Stimulated activated CD4-positive, alpha-beta T cell treated with anti-CD3 and anti-CD28 coated beads, Interleukin-1b, Interleukin-23, amount 100 ng/mL, for 24 hours (primary cell): ENCODE measurements around the gene RHOV.

Experiments
- DNase-seq, 4 experiments: peaks; one replicate each; pipeline ENCODE4 v3.0.0-alpha.2; 2020; ENCODE audit warnings: low read depth in 4 of 4, low spot score in 1 of 4

RHOV gene

DNA sequence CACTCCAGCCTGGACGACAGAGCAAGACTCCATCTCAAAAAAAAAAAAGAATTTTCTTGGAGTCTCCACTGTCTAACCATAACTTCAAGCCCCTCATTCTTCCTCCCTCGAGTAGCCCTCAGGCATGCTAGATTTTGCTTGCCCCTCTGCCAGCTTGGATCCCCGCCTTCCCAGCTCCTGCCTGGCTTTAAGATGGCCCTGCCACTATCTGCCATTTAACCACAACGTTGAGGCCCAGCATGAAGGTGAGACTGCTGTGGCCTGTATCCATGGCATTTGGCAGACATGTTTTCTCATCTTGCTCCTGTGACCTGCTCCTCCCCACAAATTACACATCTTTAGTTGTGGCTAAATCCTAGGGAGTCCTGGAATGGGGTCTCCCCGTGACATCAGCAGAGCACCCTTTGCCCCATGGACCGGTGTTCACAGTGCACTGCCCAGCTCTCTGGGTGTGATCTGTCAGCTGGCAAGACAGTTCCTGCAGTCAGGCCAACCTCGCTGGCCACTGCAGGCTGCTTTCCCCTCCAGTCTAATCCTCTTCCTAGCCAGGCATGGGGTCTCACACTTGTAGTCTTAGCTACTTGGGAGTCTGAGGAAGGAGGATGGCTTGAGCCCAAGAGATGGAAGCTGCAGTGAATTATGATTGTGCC lies 30.6 kb upstream of the RHOV start:
- DNase-seq: no peak

DNA sequence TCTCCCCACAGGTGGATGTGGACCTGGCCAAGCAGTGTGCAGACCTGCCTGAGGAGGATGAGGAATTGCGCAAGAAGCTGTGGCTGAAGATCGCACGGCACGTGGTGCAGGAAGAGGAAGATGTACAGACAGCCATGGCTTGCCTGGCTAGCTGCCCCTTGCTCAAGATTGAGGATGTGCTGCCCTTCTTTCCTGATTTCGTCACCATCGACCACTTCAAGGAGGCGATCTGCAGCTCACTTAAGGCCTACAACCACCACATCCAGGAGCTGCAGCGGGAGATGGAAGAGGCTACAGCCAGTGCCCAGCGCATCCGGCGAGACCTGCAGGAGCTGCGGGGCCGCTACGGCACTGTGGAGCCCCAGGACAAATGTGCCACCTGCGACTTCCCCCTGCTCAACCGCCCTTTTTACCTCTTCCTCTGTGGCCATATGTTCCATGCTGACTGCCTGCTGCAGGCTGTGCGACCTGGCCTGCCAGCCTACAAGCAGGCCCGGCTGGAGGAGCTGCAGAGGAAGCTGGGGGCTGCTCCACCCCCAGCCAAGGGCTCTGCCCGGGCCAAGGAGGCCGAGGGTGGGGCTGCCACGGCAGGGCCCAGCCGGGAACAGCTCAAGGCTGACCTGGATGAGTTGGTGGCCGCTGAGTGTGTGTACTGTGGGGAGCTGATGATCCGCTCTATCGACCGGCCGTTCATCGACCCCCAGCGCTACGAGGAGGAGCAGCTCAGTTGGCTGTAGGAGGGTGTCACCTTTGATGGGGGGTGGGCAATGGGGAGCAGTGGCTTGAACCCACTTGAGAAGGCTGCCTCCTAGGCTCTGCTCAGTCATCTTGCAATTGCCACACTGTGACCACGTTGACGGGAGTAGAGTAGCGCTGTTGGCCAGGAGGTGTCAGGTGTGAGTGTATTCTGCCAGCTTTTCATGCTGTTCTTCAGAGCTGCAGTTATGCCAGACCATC lies 28.8 kb upstream of the RHOV start:
- DNase-seq: no peak

DNA sequence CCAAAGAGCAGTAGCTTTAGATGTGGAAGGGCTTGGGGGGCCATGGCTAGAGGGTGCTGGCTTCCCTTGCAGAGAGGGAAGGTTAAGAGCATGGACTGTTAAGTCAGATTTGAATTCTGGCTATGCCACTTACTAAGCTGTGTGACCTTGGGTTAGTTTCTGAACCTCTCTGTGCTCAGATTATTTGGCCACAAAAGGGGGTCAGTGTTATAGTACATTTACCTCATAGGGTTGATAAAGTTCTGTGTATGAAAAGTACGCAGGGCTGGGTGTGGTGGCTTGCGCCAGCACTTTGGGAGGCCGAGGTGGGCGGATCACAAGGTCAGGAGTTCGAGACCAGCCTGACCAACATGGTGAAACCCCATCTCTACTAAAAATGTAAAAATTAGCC lies 27.0 kb upstream of the RHOV start:
- DNase-seq: no peak

DNA sequence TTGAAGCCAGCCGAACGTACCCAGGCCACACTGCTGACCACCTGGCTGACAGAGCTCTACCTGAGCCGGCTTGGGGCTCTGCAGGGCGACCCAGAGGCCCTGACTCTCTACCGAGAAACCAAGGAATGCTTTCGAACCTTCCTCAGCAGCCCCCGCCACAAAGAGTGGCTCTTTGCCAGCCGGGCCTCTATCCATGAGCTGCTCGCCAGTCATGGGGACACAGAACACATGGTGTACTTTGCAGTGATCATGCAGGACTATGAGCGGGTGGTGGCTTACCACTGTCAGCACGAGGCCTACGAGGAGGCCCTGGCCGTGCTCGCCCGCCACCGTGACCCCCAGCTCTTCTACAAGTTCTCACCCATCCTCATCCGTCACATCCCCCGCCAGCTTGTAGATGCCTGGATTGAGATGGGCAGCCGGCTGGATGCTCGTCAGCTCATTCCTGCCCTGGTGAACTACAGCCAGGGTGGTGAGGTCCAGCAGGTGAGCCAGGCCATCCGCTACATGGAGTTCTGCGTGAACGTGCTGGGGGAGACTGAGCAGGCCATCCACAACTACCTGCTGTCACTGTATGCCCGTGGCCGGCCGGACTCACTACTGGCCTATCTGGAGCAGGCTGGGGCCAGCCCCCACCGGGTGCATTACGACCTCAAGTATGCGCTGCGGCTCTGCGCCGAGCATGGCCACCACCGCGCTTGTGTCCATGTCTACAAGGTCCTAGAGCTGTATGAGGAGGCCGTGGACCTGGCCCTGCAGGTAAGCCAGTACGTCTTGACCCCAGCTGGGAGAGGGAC lies 26.4 kb upstream of the RHOV start:
- no peak for DNase-seq

DNA sequence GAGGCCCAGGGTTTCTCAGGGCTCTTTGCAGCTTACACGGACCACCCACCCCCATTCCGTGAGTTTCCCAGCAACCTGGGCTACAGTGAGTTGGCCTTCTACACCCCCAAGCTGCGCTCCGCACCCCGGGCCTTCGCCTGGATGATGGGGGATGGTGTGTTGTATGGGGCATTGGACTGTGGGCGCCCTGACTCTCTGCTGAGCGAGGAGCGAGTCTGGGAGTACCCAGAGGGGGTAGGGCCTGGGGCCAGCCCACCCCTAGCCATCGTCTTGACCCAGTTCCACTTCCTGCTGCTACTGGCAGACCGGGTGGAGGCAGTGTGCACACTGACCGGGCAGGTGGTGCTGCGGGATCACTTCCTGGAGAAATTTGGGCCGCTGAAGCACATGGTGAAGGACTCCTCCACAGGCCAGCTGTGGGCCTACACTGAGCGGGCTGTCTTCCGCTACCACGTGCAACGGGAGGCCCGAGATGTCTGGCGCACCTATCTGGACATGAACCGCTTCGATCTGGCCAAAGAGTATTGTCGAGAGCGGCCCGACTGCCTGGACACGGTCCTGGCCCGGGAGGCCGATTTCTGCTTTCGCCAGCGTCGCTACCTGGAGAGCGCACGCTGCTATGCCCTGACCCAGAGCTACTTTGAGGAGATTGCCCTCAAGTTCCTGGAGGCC lies 25.6 kb upstream of the RHOV start:
- no peak for DNase-seq

DNA sequence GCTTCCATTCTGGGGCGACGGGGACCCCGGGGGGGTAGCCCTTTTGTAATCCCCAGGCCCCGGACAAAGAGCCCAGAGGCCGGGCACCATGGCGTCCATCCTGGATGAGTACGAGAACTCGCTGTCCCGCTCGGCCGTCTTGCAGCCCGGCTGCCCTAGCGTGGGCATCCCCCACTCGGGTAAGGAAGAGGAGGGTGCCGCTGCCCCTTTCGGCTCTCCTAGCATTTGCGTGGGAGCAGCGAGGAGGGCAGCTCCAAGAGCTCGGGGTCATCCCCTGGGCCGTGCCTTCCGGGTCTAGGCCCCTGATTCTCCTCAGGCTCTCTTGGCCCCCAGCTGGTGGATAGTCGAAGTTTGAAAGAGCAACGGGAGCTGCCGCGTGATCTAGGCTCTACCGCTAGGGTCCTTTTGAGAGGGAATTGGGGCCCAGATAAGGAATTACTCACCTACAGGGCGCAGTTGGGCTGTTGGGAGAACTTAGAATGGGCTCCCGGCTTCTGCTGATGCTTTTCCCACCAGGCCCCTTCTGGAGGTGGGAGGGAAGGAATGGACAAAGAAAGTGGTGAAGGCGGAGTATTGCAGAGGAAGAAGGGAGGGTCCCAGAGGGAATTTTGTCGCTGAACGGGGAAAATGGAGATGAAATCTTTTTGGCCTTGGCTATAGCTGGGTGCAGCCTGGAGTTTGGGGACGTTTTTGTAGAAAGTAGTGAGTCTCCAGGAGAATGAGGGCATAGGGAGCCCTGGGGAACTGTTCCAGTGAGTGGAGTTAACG lies 20.8 kb upstream of the RHOV start:
- peak in 1 of 4 experiments; percentile 48 for DNase-seq

DNA sequence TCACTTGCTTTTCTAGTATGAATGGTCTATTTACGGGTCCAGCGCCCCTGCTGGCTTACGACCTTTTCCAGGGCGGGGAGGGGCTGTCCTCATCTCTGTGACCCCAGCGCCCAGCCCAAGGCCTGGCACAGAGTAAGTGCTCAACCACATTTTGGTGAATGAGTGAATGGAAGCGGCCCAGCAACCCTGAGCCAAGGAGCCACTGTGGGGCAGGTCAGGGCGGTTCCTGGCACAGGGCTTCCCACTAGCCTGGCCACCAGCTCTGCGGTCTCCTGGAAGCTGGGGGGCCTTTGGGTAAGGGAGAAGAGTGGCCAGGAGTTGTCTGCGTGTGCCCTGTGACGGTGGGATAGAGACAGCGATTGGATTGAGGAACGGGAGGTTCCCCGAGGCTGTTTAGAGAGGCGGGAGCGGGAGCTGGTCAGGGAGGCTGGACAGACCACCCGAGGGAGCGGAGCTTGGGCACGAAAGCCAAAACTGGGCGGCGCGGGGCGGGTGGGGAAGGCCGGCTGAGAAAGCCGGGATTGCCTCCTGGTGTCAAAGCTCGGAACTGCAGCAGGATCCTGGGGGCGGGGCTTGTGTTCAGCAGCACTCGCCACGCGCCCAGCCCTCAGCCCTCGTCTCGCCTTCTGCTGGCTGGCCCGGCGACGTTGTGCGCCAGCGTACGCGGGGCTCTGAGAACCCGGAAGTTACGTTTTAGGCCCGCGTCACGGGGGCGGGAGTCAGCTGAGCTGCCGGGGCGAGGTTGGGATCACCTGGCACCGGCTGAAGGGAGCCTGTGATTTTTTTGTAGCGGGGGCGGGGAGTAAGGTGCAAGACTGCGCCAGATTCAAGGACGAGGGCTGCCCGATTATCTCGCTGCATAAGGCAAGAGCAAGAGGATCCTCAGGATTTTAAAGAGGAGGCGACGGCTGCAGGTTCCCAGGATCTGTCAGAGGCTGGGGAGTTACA lies 20.0 kb upstream of the RHOV start, which contains the start of gene VPS18:
Gene VPS18 (plus strand): TSS at position 718 of the 948 bp plus-strand sequence. CDS start 319 bp downstream, outside the sequence.
- DNase-seq: peak; percentile 98 to 100 (median 98)

DNA sequence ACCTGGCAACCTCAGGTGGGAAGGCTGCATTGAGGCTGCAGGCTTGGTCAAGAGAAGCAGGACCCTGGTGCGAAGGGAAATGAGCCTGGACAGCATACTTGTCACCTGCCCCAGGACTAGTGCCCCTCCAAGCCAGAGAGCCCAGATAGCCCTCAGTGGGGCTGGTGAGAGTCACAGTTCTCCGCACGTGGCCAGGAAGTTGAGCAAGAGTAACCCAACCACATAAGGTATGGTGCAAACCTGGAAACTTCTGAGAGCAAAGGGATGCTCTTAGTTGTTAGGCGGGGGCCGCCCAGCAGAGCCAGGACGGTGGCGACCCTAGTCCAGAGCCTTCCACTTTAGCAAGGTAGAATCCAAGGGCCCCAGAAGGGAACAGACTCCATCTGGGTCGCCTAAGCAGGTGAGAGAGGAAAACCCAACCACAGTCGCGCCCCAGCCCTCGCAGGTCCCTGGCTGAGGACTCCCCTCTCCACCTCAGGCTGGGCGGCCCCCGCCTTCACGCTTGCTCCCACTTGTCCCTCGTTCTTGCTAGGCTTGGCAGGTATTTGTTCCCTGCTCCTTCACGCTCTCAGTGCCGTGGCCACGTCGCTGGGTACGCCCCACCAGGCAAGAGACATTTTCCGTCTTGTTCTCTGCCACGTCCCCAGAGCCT lies 19.1 kb upstream of the RHOV start:
- no peak for DNase-seq

DNA sequence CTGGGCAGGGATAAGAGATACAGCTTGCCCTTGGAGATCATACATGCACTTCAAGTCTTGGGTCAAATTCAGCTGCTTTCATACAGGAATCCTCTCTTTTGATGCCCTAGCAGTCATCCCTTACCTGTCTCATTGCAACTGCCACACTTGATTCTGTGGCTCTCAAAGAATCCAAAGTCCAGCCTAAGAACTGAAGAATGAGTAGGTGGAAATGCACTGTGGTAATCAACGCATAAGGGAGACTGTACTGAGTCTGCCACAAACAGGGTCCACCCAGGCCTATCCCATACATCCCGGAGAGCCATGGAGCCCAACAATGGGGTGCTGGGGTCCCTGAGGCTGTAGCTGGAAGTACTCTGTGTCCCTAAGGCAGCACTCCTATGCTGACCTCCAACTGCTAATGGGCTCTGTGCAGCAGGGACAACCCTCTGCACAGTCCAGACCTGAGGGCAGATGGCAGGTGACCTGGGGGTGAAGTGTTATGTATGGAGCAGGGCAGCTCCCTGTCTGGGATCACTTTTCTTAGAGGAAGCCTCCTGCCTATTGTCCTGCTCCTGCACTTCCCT lies 18.5 kb upstream of the RHOV start:
- no peak for DNase-seq

DNA sequence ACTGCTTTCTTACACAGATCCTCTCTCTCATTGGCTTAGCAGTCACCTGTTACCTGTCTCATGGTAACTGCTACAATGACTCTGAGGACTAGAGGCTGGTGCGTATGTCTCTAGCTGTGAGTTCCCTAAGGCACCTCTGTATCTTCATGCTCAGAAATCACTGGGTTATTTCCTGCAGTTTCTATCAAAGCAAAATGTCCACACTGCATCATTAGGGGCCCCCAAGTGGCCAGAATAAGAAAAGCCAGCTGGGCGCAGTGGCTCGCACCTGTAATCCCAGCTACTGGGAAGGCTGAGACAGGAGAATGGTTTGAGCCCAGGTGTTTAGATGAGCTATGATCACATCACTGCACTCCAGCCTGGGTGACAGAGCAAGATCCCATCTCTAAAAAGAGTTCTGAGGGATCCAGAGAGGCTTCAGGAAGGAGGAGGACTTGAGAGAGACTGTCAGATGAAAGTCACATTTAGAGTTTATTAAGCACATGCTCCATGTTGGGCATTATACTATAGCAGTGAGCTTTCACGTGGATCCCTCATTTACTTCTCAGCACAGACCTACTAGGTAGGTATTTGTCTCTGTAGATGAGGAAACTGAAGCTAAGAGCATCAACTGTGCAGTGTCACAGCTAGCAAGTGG lies 17.9 kb upstream of the RHOV start:
- DNase-seq: no peak

DNA sequence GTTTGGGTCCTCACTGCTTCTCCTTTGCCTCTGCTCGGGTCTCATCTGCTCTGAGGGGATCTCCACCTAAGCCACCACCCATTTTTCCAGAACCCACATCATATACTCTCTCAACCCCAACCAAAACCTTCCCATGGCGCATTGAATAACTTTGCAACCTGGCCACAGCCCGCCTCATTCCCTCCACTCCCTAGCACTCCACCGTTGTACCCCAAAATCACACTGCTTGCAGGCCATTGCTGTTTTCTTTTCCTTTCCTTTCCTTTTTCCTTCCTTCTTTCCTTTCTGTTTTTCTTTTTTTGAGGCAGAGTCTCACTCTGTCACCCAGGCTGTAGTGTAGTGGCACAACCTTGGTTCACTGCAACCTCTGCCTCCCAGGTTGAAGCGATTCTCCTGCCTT lies 17.1 kb upstream of the RHOV start:
- DNase-seq: no peak

DNA sequence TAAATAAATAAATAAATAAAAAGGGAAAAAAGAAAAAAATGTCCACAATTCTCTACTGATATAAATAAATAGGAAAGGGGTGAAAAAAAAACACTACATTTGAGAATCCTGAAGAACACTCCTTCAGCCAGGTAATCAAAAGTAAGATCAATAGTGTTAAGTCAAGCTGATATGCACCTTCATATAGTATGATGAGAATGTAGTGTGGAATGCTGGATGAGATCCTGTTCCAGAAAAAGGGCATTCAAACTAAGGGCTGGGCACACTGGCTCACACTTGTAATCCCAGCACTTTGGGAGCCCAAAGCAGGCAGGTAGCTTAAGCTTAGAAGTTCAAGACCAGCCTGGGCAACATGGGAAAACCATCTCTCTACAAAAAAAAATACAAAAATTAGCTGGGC lies 15.1 kb upstream of the RHOV start:
- no peak for DNase-seq

DNA sequence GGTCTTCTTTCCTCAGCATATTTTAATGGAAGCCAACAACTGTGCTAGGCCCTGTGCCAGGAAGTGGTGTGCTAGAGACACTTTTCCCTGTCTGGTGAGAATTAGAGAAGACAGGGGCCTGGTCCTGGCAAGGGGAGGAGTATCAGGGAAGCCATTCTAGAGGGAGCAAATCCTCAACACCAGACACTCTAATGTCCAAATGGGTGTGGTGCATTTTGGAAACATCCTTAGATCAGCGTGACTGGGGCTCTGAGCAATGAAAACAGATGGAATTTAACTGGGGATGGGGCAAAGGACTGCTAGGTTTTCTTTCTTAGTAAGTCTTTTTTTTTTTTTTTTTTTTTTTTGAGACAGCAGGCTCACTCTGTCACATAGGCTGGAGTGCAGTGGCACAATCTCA lies 12.6 kb upstream of the RHOV start:
- DNase-seq: no peak

DNA sequence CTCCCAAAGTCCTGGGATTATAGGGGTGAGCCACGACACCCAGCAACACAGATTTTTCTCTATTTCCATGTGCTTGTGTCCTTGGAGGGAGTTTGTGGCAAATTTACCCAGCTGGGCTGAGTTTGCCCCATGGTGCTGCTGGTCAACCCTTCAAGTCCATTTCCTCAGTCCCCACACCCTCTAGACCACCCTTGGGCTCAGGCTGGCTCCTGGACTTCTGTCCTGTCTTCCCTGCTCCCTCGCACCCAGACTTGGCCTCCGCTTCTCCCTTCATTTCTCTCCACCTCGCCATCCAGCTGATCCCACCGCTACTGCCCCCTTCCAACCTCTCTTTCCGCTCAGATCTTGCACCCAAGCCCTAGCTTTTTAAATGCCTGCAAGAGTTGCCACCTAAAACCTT lies 7.3 kb upstream of the RHOV start:
- DNase-seq: no peak

DNA sequence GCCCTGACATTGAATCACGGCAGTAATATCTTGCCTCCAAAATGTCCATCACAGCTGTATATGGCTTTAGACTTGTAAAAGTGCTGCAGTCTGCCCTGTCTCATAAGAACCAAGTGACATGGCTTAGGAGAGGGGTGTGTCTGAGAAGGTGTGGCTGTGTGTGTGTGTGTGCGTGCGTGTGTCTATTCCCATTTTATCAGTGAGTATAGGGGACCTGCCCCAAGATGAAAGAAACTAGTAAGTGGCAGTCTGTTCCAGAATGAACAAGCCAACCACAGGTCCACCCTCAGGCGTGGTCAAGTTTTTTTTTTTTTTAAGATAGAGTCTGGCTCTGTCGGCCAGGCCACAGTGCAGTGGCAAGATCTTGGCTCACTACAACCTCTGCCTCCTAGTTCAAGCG lies 5.6 kb upstream of the RHOV start:
- DNase-seq: no peak

DNA sequence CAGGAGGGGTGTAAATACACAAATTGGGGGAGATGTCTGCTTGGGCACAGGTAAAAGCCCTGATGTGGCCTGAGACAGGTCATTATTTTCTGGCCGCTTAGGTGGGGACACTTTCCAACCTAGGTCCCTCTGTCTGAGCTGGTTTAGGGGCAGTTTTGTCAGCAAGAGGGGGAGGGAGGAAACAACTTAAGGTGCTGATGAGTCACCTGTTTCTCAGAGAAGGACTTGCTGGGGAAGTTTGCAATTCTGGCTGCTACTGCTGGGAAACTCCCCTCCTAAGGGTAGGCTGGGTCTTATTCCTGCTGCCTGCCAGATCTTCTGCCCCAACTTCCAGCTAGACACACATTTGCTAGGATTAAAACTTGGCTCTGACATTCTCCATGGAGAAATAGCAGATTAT lies 4.8 kb upstream of the RHOV start:
- peak in 1 of 4 experiments; percentile 24 for DNase-seq

DNA sequence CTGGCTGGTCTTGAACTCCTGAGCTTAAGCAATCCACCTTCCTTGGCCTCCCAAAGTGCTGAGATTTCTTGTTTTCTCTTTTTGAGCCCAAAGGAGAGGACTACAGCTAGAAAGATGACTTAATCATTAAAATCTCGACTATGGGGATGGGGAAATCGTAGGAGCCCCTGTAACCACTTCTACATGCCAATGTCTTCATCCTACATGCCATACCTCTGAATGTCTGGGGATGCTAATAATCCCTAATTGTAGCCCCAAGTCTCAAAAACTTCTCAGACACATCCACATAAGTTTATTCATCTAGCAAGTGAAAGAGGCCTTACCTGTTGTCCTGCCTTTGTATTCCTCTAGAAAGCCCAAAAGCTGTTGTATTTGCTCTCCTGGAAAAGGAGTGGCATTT lies 3.7 kb upstream of the RHOV start:
- DNase-seq: no peak
